Prostate gland (tissue), 2 donors: ENCODE data around the gene WDSUB1. TPM values are rescaled to one million over a fixed set of nuclear protein-coding genes. Genes with fewer than 3 reads are reported as not detected.
A peak's percentile ranks its signal among the peaks of the same experiment; 100 is the strongest.

ENCODE experiments used
- DNase-seq: peaks from one replicate; pipeline ENCODE4 v3.0.0-alpha.2; 2019; ENCODE audit warnings: low spot score
- H3K27ac ChIP-seq, 2 donors: fragments of 200-600 bp; sonication (generic); 2 replicates each; pipeline ENCODE4 v1.5.1; 2017 to 2019
- H3K27me3 ChIP-seq: fragments of 200-600 bp; sonication (generic); replicated peaks from 2 replicates; pipeline ENCODE4 v1.5.1; 2019; ENCODE audit not compliant: insufficient read depth
- H3K36me3 ChIP-seq, 2 donors: fragments of 200-600 bp; sonication (generic); 1 replicate in 1 of 2; 2 replicates in 1 of 2; pipeline versions ENCODE4 v1.5.1 to v1.8.1; 2017 to 2019
- H3K4me1 ChIP-seq: fragments of 200-600 bp; sonication (generic); replicated peaks from 2 replicates; pipeline ENCODE4 v1.5.1; 2019
- H3K4me3 ChIP-seq, 2 donors: fragments of 200-600 bp; sonication (generic); 2 replicates each; pipeline ENCODE4 v1.5.1; 2017 to 2019
- H3K9me3 ChIP-seq: fragments of 200-600 bp; sonication (generic); 2 replicates; pipeline ENCODE4 v1.5.1; 2017
- CTCF ChIP-seq, 4 experiments: fragments of 200-600 bp in 2 of 4; fragments of 450-650 bp in 2 of 4; sonication (generic) in 2 of 4; IDR thresholded peaks; 1 replicate in 3 of 4; 2 replicates in 1 of 4; pipeline ENCODE4 v1.5.1; 2016 to 2019; ENCODE audit warnings: antibody characterized with exemption in 4 of 4, mild to moderate bottlenecking in 2 of 4, moderate library complexity in 2 of 4
- POLR2A ChIP-seq: fragments of 450-650 bp; IDR thresholded peaks from one replicate; pipeline ENCODE4 v1.6.1; 2016; ENCODE audit warnings: antibody characterized with exemption, mild to moderate bottlenecking
- POLR2AphosphoS5 ChIP-seq: sonication (generic); formaldehyde crosslinking; IDR thresholded peaks from one replicate; pipeline ENCODE4 v1.6.1; 2017; ENCODE audit warnings: antibody characterized with exemption
- WGBS: methylation state at CpG from one replicate; pipeline ENCODE4 v1.1.5; 2018; 5-methylcytosine and 5-hydroxymethylcytosine counted together
- intact Hi-C: fragments of 100-400 bp; cut with DNase I; formaldehyde crosslinking; loops from one replicate; pipeline ENCODE4 v1.14.2; 2022
- total RNA-seq, 2 donors: library from RNA; depleted of rRNA; stranded (reverse); fragments of >200 nt; gene quantifications; one replicate each; pipeline ENCODE4 v1.1.0, GENCODE V29; 2016

The WDSUB1 gene
- total RNA-seq, 2 donors from 2014 or later, result 10.4 to 10.8 TPM

GRCh38 chr2:159307942-159308341, 21.4 kb upstream of the WDSUB1 start:
- Histone ChIP-seq H3K27ac (no peak overlapping the region), H3K4me1 (no peaks in the 10 kb centered on the region), H3K4me3 (no peak overlapping the region), H3K9me3 (no peaks in the 10 kb centered on the region), H3K27me3 (no peaks in the 10 kb centered on the region), H3K36me3 (no peaks in the 10 kb centered on the region)
- TF ChIP-seq CTCF (IDR thresholded peaks at IDR 0.05) (no peak), POLR2A (no peak), POLR2AphosphoS5 (no peak)
- DNase-seq, result no peak
- intact Hi-C loops, result no loop called here

GRCh38 chr2:159300586-159300985, 14.1 kb upstream of the WDSUB1 start:
- 50% methylated on average over 3 of the region's 3 CpGs for WGBS
- DNase-seq, result no peak
- Histone ChIP-seq H3K4me1 (no peaks in the 10 kb centered on the region), H3K4me3 (no peak overlapping the region), H3K27ac (no peak overlapping the region), H3K27me3 (no peaks in the 10 kb centered on the region), H3K36me3 (no peaks in the 10 kb centered on the region), H3K9me3 (no peaks in the 10 kb centered on the region)
- no peak for TF ChIP-seq CTCF (IDR thresholded peaks at IDR 0.05)
- no peak for TF ChIP-seq POLR2AphosphoS5
- no peak for TF ChIP-seq POLR2A
- intact Hi-C loops, result no loop called here

- intact Hi-C loops, result no loop called here
- H3K4me3 ChIP-seq, result no peak overlapping the region
- TF ChIP-seq POLR2A, result no peak
- no peak for TF ChIP-seq CTCF (IDR thresholded peaks at IDR 0.05)
- TF ChIP-seq POLR2AphosphoS5, result no peak
Measured at GRCh38 chr2:159298967-159299366, 12.5 kb upstream of the WDSUB1 start.

GRCh38 chr2:159297042-159297707, 10.7 kb upstream of the WDSUB1 start:
- Histone ChIP-seq H3K4me1 (no peaks in the 10 kb centered on the region), H3K4me3 (no peak overlapping the region), H3K27me3 (no peaks in the 10 kb centered on the region), H3K9me3 (no peaks in the 10 kb centered on the region), H3K27ac (no peak overlapping the region), H3K36me3 (no peaks in the 10 kb centered on the region)
- peak; percentile 36 for DNase-seq
- no peak for TF ChIP-seq POLR2A
- TF ChIP-seq POLR2AphosphoS5, result peak; percentile 52
- no peak for TF ChIP-seq CTCF (IDR thresholded peaks at IDR 0.05)
- intact Hi-C loops, result no loop called here
- WGBS, result 64% methylated on average over 5 of the region's 5 CpGs

More at GRCh38 chr2:159298967-159299366, 12.5 kb upstream of the WDSUB1 start:
- no peak for DNase-seq
- Histone ChIP-seq H3K36me3 (no peaks in the 10 kb centered on the region), H3K27ac (no peak overlapping the region), H3K4me1 (no peaks in the 10 kb centered on the region), H3K27me3 (no peaks in the 10 kb centered on the region), H3K9me3 (no peaks in the 10 kb centered on the region)

- H3K27me3 ChIP-seq, result no peaks in the 10 kb centered on the region
- H3K27ac ChIP-seq, result no peak overlapping the region
- H3K4me1 ChIP-seq, result no peaks in the 10 kb centered on the region
- DNase-seq, result no peak
- no peak overlapping the region for H3K4me3 ChIP-seq
- no peaks in the 10 kb centered on the region for H3K36me3 ChIP-seq
- H3K9me3 ChIP-seq, result no peaks in the 10 kb centered on the region
- TF ChIP-seq CTCF (IDR thresholded peaks at IDR 0.05) (no peak), POLR2A (no peak), POLR2AphosphoS5 (no peak)
- 77% methylated on average over 6 of the region's 6 CpGs for WGBS
- intact Hi-C loops, result no loop called here
Measured at GRCh38 chr2:159292157-159292556, 5.7 kb upstream of the WDSUB1 start.
